Omental fat pad (tissue), 4 donors: Measurements from ENCODE around the gene ERC2. TPM values are rescaled to one million over a fixed set of nuclear protein-coding genes. Genes with fewer than 3 reads are reported as not detected.

Experiments
- ATAC-seq: fragments of 150-250 bp; one replicate; pipeline ENCODE4 v1.9.1; 2016; ENCODE audit warnings: mild to moderate bottlenecking, moderate library complexity; ENCODE audit not compliant: low FRiP score
- DNase-seq: peaks from one replicate; pipeline ENCODE4 v3.0.0-alpha.2; 2019; ENCODE audit warnings: low spot score
- CTCF ChIP-seq, 3 donors: fragments of 450-650 bp; IDR thresholded peaks; one replicate each; pipeline ENCODE4 v1.5.1; 2016 to 2017; ENCODE audit warnings: antibody characterized with exemption in 3 of 3, mild to moderate bottlenecking in 3 of 3, moderate library complexity in 2 of 3
- total RNA-seq, 4 donors: library from RNA; depleted of rRNA; stranded (reverse); fragments of >200 nt; gene quantifications; one replicate each; pipeline ENCODE4 v1.1.0, GENCODE V29; 2016

Gene ERC2
- total RNA-seq, 4 donors from 2014 or later = 0.75 to 4.2 (median 2.3) TPM; not detected in 1

GRCh38 chr3:55483196-55484095 is 984.8 kb downstream of the ERC2 start:
- TF ChIP-seq CTCF (IDR thresholded peaks at IDR 0.05) = no peak
- ATAC-seq = no peak
- no peak for DNase-seq

- no peak for DNase-seq
- no peak for ATAC-seq
- TF ChIP-seq CTCF (IDR thresholded peaks at IDR 0.05) = no peak
These were observed 985.6 kb downstream of the ERC2 start for GRCh38 chr3:55482496-55483195.

GRCh38 chr3:55481744-55482495 is 986.3 kb downstream of the ERC2 start:
- no peak for TF ChIP-seq CTCF (IDR thresholded peaks at IDR 0.05)
- no peak for DNase-seq
- peak; percentile 2 for ATAC-seq

- no peak for TF ChIP-seq CTCF (IDR thresholded peaks at IDR 0.05)
- peak; percentile 57 for ATAC-seq
- no peak for DNase-seq
These were observed 987.1 kb downstream of the ERC2 start for GRCh38 chr3:55480911-55481743.

- ATAC-seq (no peak), DNase-seq (no peak)
- TF ChIP-seq CTCF (IDR thresholded peaks at IDR 0.05) = no peak
These were observed 990.7 kb downstream of the ERC2 start for GRCh38 chr3:55477306-55478303.
